ENCODE measurements around the gene COMTD1.

DNA sequence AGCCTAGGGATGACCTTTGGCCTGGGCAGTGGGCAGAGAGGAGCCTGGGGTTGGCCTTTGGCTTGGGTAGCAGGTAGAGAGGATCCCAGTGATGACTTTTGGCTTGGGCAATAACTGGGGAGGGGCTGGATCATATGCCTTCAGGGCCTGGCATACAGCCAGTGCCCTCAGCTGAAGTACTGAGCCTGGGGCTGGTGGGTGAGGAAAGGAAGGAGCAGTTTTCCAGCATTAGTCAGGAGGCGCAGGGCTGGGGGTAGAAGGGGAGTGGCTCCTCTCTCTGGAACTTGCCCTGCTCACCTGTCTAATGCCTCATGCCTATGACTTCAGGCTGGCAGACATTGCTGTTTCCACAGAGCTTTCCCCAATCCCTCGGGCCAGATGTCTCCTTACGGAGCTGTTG lies 15.2 kb upstream of the COMTD1 start:
- TF ChIP-seq, protein P1, sequence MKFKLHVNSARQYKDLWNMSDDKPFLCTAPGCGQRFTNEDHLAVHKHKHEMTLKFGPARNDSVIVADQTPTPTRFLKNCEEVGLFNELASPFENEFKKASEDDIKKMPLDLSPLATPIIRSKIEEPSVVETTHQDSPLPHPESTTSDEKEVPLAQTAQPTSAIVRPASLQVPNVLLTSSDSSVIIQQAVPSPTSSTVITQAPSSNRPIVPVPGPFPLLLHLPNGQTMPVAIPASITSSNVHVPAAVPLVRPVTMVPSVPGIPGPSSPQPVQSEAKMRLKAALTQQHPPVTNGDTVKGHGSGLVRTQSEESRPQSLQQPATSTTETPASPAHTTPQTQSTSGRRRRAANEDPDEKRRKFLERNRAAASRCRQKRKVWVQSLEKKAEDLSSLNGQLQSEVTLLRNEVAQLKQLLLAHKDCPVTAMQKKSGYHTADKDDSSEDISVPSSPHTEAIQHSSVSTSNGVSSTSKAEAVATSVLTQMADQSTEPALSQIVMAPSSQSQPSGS (IDR thresholded peaks at IDR 0.05; ENCODE audit: low read length), result no peak
- TF ChIP-seq, protein P2, sequence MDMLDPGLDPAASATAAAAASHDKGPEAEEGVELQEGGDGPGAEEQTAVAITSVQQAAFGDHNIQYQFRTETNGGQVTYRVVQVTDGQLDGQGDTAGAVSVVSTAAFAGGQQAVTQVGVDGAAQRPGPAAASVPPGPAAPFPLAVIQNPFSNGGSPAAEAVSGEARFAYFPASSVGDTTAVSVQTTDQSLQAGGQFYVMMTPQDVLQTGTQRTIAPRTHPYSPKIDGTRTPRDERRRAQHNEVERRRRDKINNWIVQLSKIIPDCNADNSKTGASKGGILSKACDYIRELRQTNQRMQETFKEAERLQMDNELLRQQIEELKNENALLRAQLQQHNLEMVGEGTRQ (IDR thresholded peaks at IDR 0.05; ENCODE audit: low read length), result no peak
- TF ChIP-seq CHD2 (IDR thresholded peaks at IDR 0.05; ENCODE audit: low read length), result no peak
- no peak for TF ChIP-seq SRF (IDR thresholded peaks at IDR 0.05; ENCODE audit: low read depth, low read length)
- no peak for TF ChIP-seq POLR2A (IDR thresholded peaks at IDR 0.05; ENCODE audit: control extremely low read depth in 1 of 2, low read depth in 2 of 2, low read length in 2 of 2)
- TF ChIP-seq, protein P3, sequence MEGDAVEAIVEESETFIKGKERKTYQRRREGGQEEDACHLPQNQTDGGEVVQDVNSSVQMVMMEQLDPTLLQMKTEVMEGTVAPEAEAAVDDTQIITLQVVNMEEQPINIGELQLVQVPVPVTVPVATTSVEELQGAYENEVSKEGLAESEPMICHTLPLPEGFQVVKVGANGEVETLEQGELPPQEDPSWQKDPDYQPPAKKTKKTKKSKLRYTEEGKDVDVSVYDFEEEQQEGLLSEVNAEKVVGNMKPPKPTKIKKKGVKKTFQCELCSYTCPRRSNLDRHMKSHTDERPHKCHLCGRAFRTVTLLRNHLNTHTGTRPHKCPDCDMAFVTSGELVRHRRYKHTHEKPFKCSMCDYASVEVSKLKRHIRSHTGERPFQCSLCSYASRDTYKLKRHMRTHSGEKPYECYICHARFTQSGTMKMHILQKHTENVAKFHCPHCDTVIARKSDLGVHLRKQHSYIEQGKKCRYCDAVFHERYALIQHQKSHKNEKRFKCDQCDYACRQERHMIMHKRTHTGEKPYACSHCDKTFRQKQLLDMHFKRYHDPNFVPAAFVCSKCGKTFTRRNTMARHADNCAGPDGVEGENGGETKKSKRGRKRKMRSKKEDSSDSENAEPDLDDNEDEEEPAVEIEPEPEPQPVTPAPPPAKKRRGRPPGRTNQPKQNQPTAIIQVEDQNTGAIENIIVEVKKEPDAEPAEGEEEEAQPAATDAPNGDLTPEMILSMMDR (IDR thresholded peaks at IDR 0.05; ENCODE audit: control extremely low read depth in 1 of 3, insufficient read depth in 1 of 3, low read depth in 1 of 3, low read length in 3 of 3), result no peak
- no peak for TF ChIP-seq EP300 (IDR thresholded peaks at IDR 0.05; ENCODE audit: borderline replicate concordance in 1 of 2, low read depth in 2 of 2, low read length in 2 of 2)
